Prostate gland (tissue), 2 donors: ENCODE data around the gene PPCDC.

Experiments used
- CTCF ChIP-seq, 4 experiments: fragments of 200-600 bp in 2 of 4; fragments of 450-650 bp in 2 of 4; sonication (generic) in 2 of 4; IDR thresholded peaks; 1 replicate in 3 of 4; 2 replicates in 1 of 4; pipeline ENCODE4 v1.5.1; 2016 to 2019; ENCODE audit warnings: antibody characterized with exemption in 4 of 4, mild to moderate bottlenecking in 2 of 4, moderate library complexity in 2 of 4
- POLR2A ChIP-seq: fragments of 450-650 bp; IDR thresholded peaks from one replicate; pipeline ENCODE4 v1.6.1; 2016; ENCODE audit warnings: antibody characterized with exemption, mild to moderate bottlenecking
- POLR2AphosphoS5 ChIP-seq: sonication (generic); formaldehyde crosslinking; IDR thresholded peaks from one replicate; pipeline ENCODE4 v1.6.1; 2017; ENCODE audit warnings: antibody characterized with exemption

- TF ChIP-seq CTCF (IDR thresholded peaks at IDR 0.05) (no peak), POLR2A (no peak), POLR2AphosphoS5 (no peak)
Observed at GRCh38 chr15:74976159-74976558, 47.2 kb upstream of the PPCDC start.
